ENCODE data around the gene SCEL.
"Not testable (repeated sequence)": the region's sequence is repeated elsewhere in the genome, so short reads cannot be mapped to it uniquely, and the experiment has no call there.

SCEL gene

GRCh38 chr13:77507931-77508776, 27.4 kb upstream of the SCEL start:
- DNase-seq (ENCODE audit: insufficient read length, low spot score) (no peak), FAIRE-seq (no peak)
- TF ChIP-seq SPI1 (IDR thresholded peaks at IDR 0.05; ENCODE audit: low read depth, low read length), result no peak
- no peak for TF ChIP-seq POLR2A (IDR thresholded peaks at IDR 0.05; ENCODE audit: low read depth, low read length)
- no peak for TF ChIP-seq POLR2AphosphoS5 (IDR thresholded peaks at IDR 0.05; ENCODE audit: low read depth, low read length)
- no peak for TF ChIP-seq PAX5 (IDR thresholded peaks at IDR 0.05; ENCODE audit: insufficient read depth, low read length, severe bottlenecking)
- TF ChIP-seq TAF1 (IDR thresholded peaks at IDR 0.05; ENCODE audit: low read depth, low read length), result no peak
- no peak for TF ChIP-seq POU2F2 (IDR thresholded peaks at IDR 0.05; ENCODE audit: low read depth, low read length)

- no peak for DNase-seq (ENCODE audit: insufficient read length, low spot score)
- TF ChIP-seq POU2F2 (IDR thresholded peaks at IDR 0.05; ENCODE audit: low read depth, low read length), result no peak
- TF ChIP-seq TAF1 (IDR thresholded peaks at IDR 0.05; ENCODE audit: low read depth, low read length), result no peak
- no peak for TF ChIP-seq SPI1 (IDR thresholded peaks at IDR 0.05; ENCODE audit: low read depth, low read length)
- TF ChIP-seq POLR2AphosphoS5 (IDR thresholded peaks at IDR 0.05; ENCODE audit: low read depth, low read length), result no peak
- TF ChIP-seq PAX5 (IDR thresholded peaks at IDR 0.05; ENCODE audit: insufficient read depth, low read length, severe bottlenecking), result no peak
- TF ChIP-seq POLR2A (IDR thresholded peaks at IDR 0.05; ENCODE audit: low read depth, low read length), result no peak
- FAIRE-seq, result peak; percentile 41
Measured at GRCh38 chr13:77508959-77509620, 26.4 kb upstream of the SCEL start.

GRCh38 chr13:77510156-77510555, 25.4 kb upstream of the SCEL start:
- DNase-seq (ENCODE audit: insufficient read length, low spot score), result no peak
- peak; percentile 28 for FAIRE-seq
- TF ChIP-seq POLR2AphosphoS5 (IDR thresholded peaks at IDR 0.05; ENCODE audit: low read depth, low read length) (no peak), SPI1 (IDR thresholded peaks at IDR 0.05; ENCODE audit: low read depth, low read length) (no peak), TAF1 (IDR thresholded peaks at IDR 0.05; ENCODE audit: low read depth, low read length) (no peak), PAX5 (IDR thresholded peaks at IDR 0.05; ENCODE audit: insufficient read depth, low read length, severe bottlenecking) (no peak)

- no peak for DNase-seq (ENCODE audit: insufficient read length, low spot score)
Measured at GRCh38 chr13:77511552-77511951, 24.0 kb upstream of the SCEL start.

GRCh38 chr13:77513719-77514335, 21.7 kb upstream of the SCEL start:
- no peak for DNase-seq (ENCODE audit: insufficient read length, low spot score)
- TF ChIP-seq PAX5 (IDR thresholded peaks at IDR 0.05; ENCODE audit: insufficient read depth, low read length, severe bottlenecking) (peak; percentile 77), SPI1 (IDR thresholded peaks at IDR 0.05; ENCODE audit: low read depth, low read length) (peak; percentile 96), POLR2AphosphoS5 (IDR thresholded peaks at IDR 0.05; ENCODE audit: low read depth, low read length) (no peak), TAF1 (IDR thresholded peaks at IDR 0.05; ENCODE audit: low read depth, low read length) (no peak)
- no peak for FAIRE-seq

More at GRCh38 chr13:77511552-77511951, 24.0 kb upstream of the SCEL start:
- TF ChIP-seq POLR2A (IDR thresholded peaks at IDR 0.05; ENCODE audit: low read depth, low read length) (no peak), PAX5 (IDR thresholded peaks at IDR 0.05; ENCODE audit: insufficient read depth, low read length, severe bottlenecking) (no peak), TAF1 (IDR thresholded peaks at IDR 0.05; ENCODE audit: low read depth, low read length) (no peak), SPI1 (IDR thresholded peaks at IDR 0.05; ENCODE audit: low read depth, low read length) (no peak), POLR2AphosphoS5 (IDR thresholded peaks at IDR 0.05; ENCODE audit: low read depth, low read length) (no peak), POU2F2 (IDR thresholded peaks at IDR 0.05; ENCODE audit: low read depth, low read length) (no peak)
- peak; percentile 33 for FAIRE-seq

- TF ChIP-seq SPI1 (IDR thresholded peaks at IDR 0.05; ENCODE audit: low read depth, low read length) (no peak), POU2F2 (IDR thresholded peaks at IDR 0.05; ENCODE audit: low read depth, low read length) (no peak), PAX5 (IDR thresholded peaks at IDR 0.05; ENCODE audit: insufficient read depth, low read length, severe bottlenecking) (no peak), POLR2AphosphoS5 (IDR thresholded peaks at IDR 0.05; ENCODE audit: low read depth, low read length) (no peak), POLR2A (IDR thresholded peaks at IDR 0.05; ENCODE audit: low read depth, low read length) (no peak), TAF1 (IDR thresholded peaks at IDR 0.05; ENCODE audit: low read depth, low read length) (no peak)
- no peak for DNase-seq (ENCODE audit: insufficient read length, low spot score)
- peak; percentile 91 for FAIRE-seq
Measured at GRCh38 chr13:77514336-77514726, 21.2 kb upstream of the SCEL start.

GRCh38 chr13:77515785-77516184, 19.7 kb upstream of the SCEL start:
- TF ChIP-seq POLR2A (IDR thresholded peaks at IDR 0.05; ENCODE audit: low read depth, low read length) (no peak), TAF1 (IDR thresholded peaks at IDR 0.05; ENCODE audit: low read depth, low read length) (no peak), PAX5 (IDR thresholded peaks at IDR 0.05; ENCODE audit: insufficient read depth, low read length, severe bottlenecking) (no peak), POLR2AphosphoS5 (IDR thresholded peaks at IDR 0.05; ENCODE audit: low read depth, low read length) (no peak), SPI1 (IDR thresholded peaks at IDR 0.05; ENCODE audit: low read depth, low read length) (no peak)
- DNase-seq (ENCODE audit: insufficient read length, low spot score), result no peak
- FAIRE-seq, result no peak

- no peak for FAIRE-seq
- no peak for TF ChIP-seq TAF1 (IDR thresholded peaks at IDR 0.05; ENCODE audit: low read depth, low read length)
- TF ChIP-seq SPI1 (IDR thresholded peaks at IDR 0.05; ENCODE audit: low read depth, low read length), result peak; percentile 65
- TF ChIP-seq POLR2A (IDR thresholded peaks at IDR 0.05; ENCODE audit: low read depth, low read length), result no peak
- no peak for DNase-seq (ENCODE audit: insufficient read length, low spot score)
Measured at GRCh38 chr13:77516342-77516789, 19.1 kb upstream of the SCEL start.

GRCh38 chr13:77518266-77518665, 17.2 kb upstream of the SCEL start:
- no peak for DNase-seq (ENCODE audit: insufficient read length, low spot score)
- no peak for TF ChIP-seq POLR2A (IDR thresholded peaks at IDR 0.05; ENCODE audit: low read depth, low read length)
- TF ChIP-seq PAX5 (IDR thresholded peaks at IDR 0.05; ENCODE audit: insufficient read depth, low read length, severe bottlenecking), result no peak
- FAIRE-seq, result no peak

- not testable (repeated sequence) for DNase-seq (ENCODE audit: insufficient read length, low spot score); FAIRE-seq
Measured at GRCh38 chr13:77519396-77519795, 16.1 kb upstream of the SCEL start.

All from GM12891 (cell line).